Parathyroid adenoma (tissue), 2 donors: ENCODE measurements around the gene DKC1.

ENCODE experiments used
- H2AFZ ChIP-seq: fragments of 300-600 bp; sonication (generic); one replicate; pipeline ENCODE4 v1.7.0; 2017; ENCODE audit warnings: antibody characterized with exemption, mild to moderate bottlenecking
- H3K27ac ChIP-seq: fragments of 300-600 bp; sonication (generic); one replicate; pipeline ENCODE4 v1.7.0; 2017
- H3K27me3 ChIP-seq: fragments of 300-600 bp; sonication (generic); one replicate; pipeline ENCODE4 v1.7.0; 2017; ENCODE audit warnings: low read length; ENCODE audit not compliant: control insufficient read depth, insufficient read depth
- H3K36me3 ChIP-seq: fragments of 300-600 bp; sonication (generic); one replicate; pipeline ENCODE4 v1.7.0; 2017; ENCODE audit warnings: low read length; ENCODE audit not compliant: control insufficient read depth, insufficient read depth
- H3K4me1 ChIP-seq: fragments of 300-600 bp; sonication (generic); one replicate; pipeline ENCODE4 v1.7.0; 2017; ENCODE audit warnings: control low read depth
- H3K4me2 ChIP-seq: fragments of 300-600 bp; sonication (generic); one replicate; pipeline ENCODE4 v1.7.0; 2017; ENCODE audit warnings: low read length
- H3K4me3 ChIP-seq: fragments of 300-600 bp; sonication (generic); one replicate; pipeline ENCODE4 v1.7.0; 2017; ENCODE audit warnings: low read depth, low read length
- H3K79me2 ChIP-seq: fragments of 300-600 bp; sonication (generic); one replicate; pipeline ENCODE4 v1.7.0; 2017; ENCODE audit warnings: control low read depth
- H3K9ac ChIP-seq: fragments of 300-600 bp; sonication (generic); one replicate; pipeline ENCODE4 v1.7.0; 2017; ENCODE audit warnings: mild to moderate bottlenecking
- H3K9me3 ChIP-seq: fragments of 300-600 bp; sonication (generic); one replicate; pipeline ENCODE4 v1.7.0; 2017; ENCODE audit warnings: low read length; ENCODE audit not compliant: control insufficient read depth
- TF ChIP-seq, protein P1 (sequence below): fragments of 300-600 bp; sonication (generic); IDR thresholded peaks from one replicate; pipeline ENCODE4 v1.7.0; 2017; ENCODE audit warnings: antibody characterized with exemption, mild to moderate bottlenecking
- donor health status: primary hyperparathyroidism.

Gene DKC1

DNA sequence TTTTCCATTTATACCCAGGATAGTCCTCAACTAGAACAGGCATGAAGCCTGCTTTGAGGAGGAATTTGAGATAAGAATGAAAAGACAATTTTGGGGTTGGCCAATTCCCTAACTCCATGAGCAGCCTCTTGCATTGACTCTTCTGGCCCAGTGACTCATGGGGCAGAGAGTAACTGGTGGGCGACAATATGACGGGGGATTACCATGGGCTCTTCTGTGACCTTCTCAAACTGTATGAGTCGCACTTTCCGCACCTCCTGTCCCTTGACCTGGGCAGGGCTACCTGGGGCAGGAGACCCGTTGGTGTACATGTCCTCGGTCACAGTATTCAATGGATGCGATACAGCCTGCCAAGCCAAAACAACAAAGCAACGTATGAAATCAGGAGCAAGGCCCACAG is 29.3 kb downstream of the DKC1 start:
- no peak overlapping the region for H3K9ac ChIP-seq
- no peaks in the 10 kb centered on the region for H3K27me3 ChIP-seq
- no peak overlapping the region for H3K4me2 ChIP-seq
- no peaks in the 10 kb centered on the region for H3K36me3 ChIP-seq
- no peak overlapping the region for H2AFZ ChIP-seq
- no peaks in the 10 kb centered on the region for H3K9me3 ChIP-seq
- TF ChIP-seq, protein P1, sequence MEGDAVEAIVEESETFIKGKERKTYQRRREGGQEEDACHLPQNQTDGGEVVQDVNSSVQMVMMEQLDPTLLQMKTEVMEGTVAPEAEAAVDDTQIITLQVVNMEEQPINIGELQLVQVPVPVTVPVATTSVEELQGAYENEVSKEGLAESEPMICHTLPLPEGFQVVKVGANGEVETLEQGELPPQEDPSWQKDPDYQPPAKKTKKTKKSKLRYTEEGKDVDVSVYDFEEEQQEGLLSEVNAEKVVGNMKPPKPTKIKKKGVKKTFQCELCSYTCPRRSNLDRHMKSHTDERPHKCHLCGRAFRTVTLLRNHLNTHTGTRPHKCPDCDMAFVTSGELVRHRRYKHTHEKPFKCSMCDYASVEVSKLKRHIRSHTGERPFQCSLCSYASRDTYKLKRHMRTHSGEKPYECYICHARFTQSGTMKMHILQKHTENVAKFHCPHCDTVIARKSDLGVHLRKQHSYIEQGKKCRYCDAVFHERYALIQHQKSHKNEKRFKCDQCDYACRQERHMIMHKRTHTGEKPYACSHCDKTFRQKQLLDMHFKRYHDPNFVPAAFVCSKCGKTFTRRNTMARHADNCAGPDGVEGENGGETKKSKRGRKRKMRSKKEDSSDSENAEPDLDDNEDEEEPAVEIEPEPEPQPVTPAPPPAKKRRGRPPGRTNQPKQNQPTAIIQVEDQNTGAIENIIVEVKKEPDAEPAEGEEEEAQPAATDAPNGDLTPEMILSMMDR = no peak
- no peak overlapping the region for H3K27ac ChIP-seq
- H3K4me3 ChIP-seq = no peak overlapping the region
- H3K79me2 ChIP-seq = no peaks in the 10 kb centered on the region
- H3K4me1 ChIP-seq = peaks cover 4% of the 10 kb centered on the region

- H3K4me1 ChIP-seq = peaks cover 4% of the 10 kb centered on the region
- no peak overlapping the region for H3K4me2 ChIP-seq
- TF ChIP-seq, protein P1 = no peak
- H3K27me3 ChIP-seq = no peaks in the 10 kb centered on the region
- H3K79me2 ChIP-seq = no peaks in the 10 kb centered on the region
- H3K4me3 ChIP-seq = no peak overlapping the region
- no peak overlapping the region for H2AFZ ChIP-seq
- H3K9me3 ChIP-seq = no peaks in the 10 kb centered on the region
- H3K27ac ChIP-seq = no peak overlapping the region
- H3K36me3 ChIP-seq = no peaks in the 10 kb centered on the region
- H3K9ac ChIP-seq = no peak overlapping the region
Observed at GRCh38 chrX:154793084-154793795, 30.6 kb downstream of the DKC1 start.

- no peaks in the 10 kb centered on the region for H3K27me3 ChIP-seq
- H3K9me3 ChIP-seq = no peaks in the 10 kb centered on the region
- H3K9ac ChIP-seq = no peak overlapping the region
- no peak overlapping the region for H3K4me2 ChIP-seq
- H3K36me3 ChIP-seq = no peaks in the 10 kb centered on the region
- H3K27ac ChIP-seq = no peak overlapping the region
- H3K79me2 ChIP-seq = no peaks in the 10 kb centered on the region
- H3K4me3 ChIP-seq = no peak overlapping the region
- H2AFZ ChIP-seq = no peak overlapping the region
- TF ChIP-seq, protein P1 = no peak
- H3K4me1 ChIP-seq = peaks cover 4% of the 10 kb centered on the region
Observed at GRCh38 chrX:154795016-154795415, 32.4 kb downstream of the DKC1 start.

DNA sequence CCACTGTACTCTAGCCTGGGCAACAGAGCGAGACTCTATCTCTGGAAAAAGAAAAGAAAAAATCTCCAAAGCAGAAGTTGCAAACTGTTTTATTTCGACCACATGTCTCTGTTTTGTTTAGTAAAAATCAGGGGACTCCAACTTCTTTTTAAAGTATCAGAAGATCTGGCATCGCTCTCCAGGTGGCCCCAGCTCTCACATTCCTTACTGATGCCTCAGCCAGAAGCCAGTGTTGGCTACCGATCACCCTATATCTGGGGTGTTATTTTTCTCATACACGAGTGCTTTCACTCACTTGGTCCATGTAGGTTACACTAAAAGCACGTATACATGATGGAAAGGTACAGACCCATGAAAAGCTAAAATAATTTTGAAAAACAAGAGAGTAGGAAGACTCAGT is 34.3 kb downstream of the DKC1 start:
- H3K4me3 ChIP-seq = no peak overlapping the region
- TF ChIP-seq, protein P1 = no peak

More for the DNA sequence above, 34.3 kb downstream of the DKC1 start:
- Histone ChIP-seq H3K9me3 (no peaks in the 10 kb centered on the region), H3K36me3 (no peaks in the 10 kb centered on the region), H3K4me1 (peaks cover 4% of the 10 kb centered on the region), H3K27me3 (no peaks in the 10 kb centered on the region), H3K4me2 (no peak overlapping the region), H3K9ac (no peak overlapping the region), H2AFZ (no peak overlapping the region), H3K27ac (no peak overlapping the region), H3K79me2 (no peaks in the 10 kb centered on the region)
